ENCODE measurements around the gene HMMR. TPM values are rescaled to one million over a fixed set of nuclear protein-coding genes. Genes with fewer than 3 reads are reported as not detected.
"Not testable (repeated sequence)": the region's sequence is repeated elsewhere in the genome, so short reads cannot be mapped to it uniquely, and the experiment has no call there.

Gene HMMR, protein sequence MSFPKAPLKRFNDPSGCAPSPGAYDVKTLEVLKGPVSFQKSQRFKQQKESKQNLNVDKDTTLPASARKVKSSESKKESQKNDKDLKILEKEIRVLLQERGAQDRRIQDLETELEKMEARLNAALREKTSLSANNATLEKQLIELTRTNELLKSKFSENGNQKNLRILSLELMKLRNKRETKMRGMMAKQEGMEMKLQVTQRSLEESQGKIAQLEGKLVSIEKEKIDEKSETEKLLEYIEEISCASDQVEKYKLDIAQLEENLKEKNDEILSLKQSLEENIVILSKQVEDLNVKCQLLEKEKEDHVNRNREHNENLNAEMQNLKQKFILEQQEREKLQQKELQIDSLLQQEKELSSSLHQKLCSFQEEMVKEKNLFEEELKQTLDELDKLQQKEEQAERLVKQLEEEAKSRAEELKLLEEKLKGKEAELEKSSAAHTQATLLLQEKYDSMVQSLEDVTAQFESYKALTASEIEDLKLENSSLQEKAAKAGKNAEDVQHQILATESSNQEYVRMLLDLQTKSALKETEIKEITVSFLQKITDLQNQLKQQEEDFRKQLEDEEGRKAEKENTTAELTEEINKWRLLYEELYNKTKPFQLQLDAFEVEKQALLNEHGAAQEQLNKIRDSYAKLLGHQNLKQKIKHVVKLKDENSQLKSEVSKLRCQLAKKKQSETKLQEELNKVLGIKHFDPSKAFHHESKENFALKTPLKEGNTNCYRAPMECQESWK
- total RNA-seq = 19.5 and 54.4 TPM in 2 replicates

DNA sequence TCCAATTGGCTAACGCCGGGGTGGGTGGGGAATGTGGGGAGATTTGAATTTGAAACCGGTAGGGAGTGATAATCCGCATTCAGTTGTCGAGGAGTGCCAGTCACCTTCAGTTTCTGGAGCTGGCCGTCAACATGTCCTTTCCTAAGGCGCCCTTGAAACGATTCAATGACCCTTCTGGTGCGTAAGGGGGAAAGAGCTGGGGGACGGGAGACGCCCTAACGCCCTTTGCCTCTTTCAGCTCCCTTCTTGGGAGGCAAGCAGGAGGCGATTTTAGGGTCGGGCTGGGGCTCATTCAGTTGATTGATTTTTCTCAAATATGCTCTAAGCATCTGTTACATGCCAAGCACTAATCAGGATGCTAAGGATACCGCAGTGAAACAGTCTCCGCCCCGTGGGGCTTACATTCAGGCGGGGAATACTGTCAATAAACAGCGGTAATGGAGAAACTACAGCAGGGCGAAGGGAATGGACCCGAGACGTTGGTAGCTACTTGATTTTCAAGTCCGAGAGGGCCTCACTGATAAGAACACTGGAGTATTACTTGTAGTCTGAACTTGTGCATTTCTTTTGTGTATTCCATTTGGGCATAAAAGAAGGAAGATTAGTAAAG is at the start of gene HMMR:
Gene HMMR, plus strand, starts transcription at position 71 of the 610 bp plus-strand sequence. Its CDS starts 61 bp downstream, at position 132.
- H3K4me3 ChIP-seq (ENCODE audit: low read depth, low read length) = peak within 1 kb of the TSS; percentile 76
- TF ChIP-seq, protein P1, sequence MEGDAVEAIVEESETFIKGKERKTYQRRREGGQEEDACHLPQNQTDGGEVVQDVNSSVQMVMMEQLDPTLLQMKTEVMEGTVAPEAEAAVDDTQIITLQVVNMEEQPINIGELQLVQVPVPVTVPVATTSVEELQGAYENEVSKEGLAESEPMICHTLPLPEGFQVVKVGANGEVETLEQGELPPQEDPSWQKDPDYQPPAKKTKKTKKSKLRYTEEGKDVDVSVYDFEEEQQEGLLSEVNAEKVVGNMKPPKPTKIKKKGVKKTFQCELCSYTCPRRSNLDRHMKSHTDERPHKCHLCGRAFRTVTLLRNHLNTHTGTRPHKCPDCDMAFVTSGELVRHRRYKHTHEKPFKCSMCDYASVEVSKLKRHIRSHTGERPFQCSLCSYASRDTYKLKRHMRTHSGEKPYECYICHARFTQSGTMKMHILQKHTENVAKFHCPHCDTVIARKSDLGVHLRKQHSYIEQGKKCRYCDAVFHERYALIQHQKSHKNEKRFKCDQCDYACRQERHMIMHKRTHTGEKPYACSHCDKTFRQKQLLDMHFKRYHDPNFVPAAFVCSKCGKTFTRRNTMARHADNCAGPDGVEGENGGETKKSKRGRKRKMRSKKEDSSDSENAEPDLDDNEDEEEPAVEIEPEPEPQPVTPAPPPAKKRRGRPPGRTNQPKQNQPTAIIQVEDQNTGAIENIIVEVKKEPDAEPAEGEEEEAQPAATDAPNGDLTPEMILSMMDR (conservative IDR thresholded peaks at IDR 0.05; ENCODE audit: low read depth, low read length) = no peak
- DNase-seq (ENCODE audit: low read depth) = no peak

- H3K4me3 ChIP-seq (ENCODE audit: low read depth, low read length); DNase-seq (ENCODE audit: low read depth): not testable (repeated sequence)
Measured at GRCh38 chr5:163415673-163416072, 44.8 kb upstream of the HMMR start.

- no peak for DNase-seq (ENCODE audit: low read depth)
- TF ChIP-seq, protein P1 (conservative IDR thresholded peaks at IDR 0.05; ENCODE audit: low read depth, low read length) = no peak
- no peak overlapping the region for H3K4me3 ChIP-seq (ENCODE audit: low read depth, low read length)
Measured at GRCh38 chr5:163424836-163425235, 35.6 kb upstream of the HMMR start.

- not testable (repeated sequence) for H3K4me3 ChIP-seq (ENCODE audit: low read depth, low read length); DNase-seq (ENCODE audit: low read depth)
Measured at GRCh38 chr5:163426128-163426527, 34.3 kb upstream of the HMMR start.

DNA sequence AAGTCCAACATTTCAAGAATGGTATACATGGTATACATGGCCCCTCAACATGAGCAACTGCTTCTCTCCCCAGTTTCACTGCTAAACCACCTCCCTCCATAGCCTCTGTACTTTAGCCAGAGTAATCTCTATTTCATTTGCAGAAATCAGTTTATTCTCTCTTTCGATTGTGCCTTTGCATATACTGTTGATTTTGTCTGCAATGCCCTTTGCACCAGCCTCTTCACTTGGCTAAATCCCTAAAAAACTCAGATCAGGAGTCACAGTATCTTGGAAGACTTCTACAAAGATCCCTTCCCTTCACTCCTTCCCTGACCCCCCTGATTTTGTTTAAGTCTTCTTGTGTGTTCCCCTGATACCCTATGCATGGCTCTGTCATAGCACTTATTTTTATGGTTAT is 27.9 kb upstream of the HMMR start:
- DNase-seq (ENCODE audit: low read depth) = no peak

GRCh38 chr5:163433271-163433670 is 27.2 kb upstream of the HMMR start:
- TF ChIP-seq, protein P1 (conservative IDR thresholded peaks at IDR 0.05; ENCODE audit: low read depth, low read length) = no peak
- no peak overlapping the region for H3K4me3 ChIP-seq (ENCODE audit: low read depth, low read length)
- DNase-seq (ENCODE audit: low read depth) = no peak

More for the DNA sequence above, 27.9 kb upstream of the HMMR start:
- TF ChIP-seq, protein P1 (conservative IDR thresholded peaks at IDR 0.05; ENCODE audit: low read depth, low read length) = no peak
- no peak overlapping the region for H3K4me3 ChIP-seq (ENCODE audit: low read depth, low read length)

DNA sequence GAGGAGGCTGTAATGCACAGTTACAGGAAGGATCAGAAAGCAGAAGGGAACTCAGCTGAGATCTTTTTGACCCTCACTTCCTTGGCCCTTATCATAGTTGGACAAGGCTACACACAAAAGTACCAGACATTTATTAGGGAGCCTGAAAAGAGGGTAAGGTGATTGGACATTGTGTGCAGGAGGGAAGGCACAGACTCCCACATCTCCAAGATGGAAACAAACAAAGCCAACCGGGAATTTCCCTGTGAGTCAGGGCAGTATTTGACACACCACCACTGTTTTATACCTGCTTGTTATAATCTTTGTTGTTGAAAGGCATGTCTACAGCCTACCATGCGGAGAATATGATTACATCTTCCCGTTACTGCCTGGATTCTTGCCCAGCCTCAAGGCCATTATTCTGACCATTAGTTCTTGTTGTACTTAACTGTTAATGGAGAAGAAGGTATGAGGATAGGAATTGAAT is 26.0 kb upstream of the HMMR start:
- TF ChIP-seq, protein P1 (conservative IDR thresholded peaks at IDR 0.05; ENCODE audit: low read depth, low read length) = no peak
- H3K4me3 ChIP-seq (ENCODE audit: low read depth, low read length) = no peak overlapping the region
- peak; percentile 72 for DNase-seq (ENCODE audit: low read depth)
